Nephron progenitor cell (in vitro differentiated cells): Measurements from ENCODE around the gene MMP11.
A peak's percentile ranks its signal among the peaks of the same experiment; 100 is the strongest.

Experiments
- DNase-seq: peaks from one replicate; pipeline ENCODE4 v3.0.0; 2021
- H3K27ac Mint-ChIP-seq: 2 replicates; pipeline ENCODE4 v1.8.0; 2021; ENCODE audit warnings: mild to moderate bottlenecking, moderate library complexity, mixed read lengths
- H3K27me3 Mint-ChIP-seq: 2 replicates; pipeline ENCODE4 v1.8.0; 2021; ENCODE audit warnings: mild to moderate bottlenecking, low read depth, mixed read lengths; ENCODE audit not compliant: poor library complexity
- H3K36me3 Mint-ChIP-seq: 2 replicates; pipeline ENCODE4 v1.8.0; 2021; ENCODE audit warnings: low read depth, mixed read lengths
- H3K4me1 Mint-ChIP-seq: 2 replicates; pipeline ENCODE4 v1.8.0; 2021; ENCODE audit warnings: mixed read lengths
- H3K4me3 Mint-ChIP-seq: 2 replicates; pipeline ENCODE4 v1.8.0; 2021; ENCODE audit warnings: mild to moderate bottlenecking, moderate library complexity, mixed read lengths
- H3K9me3 Mint-ChIP-seq: 2 replicates; pipeline ENCODE4 v1.8.0; 2021; ENCODE audit warnings: mild to moderate bottlenecking, moderate library complexity, mixed read lengths
- CTCF ChIP-seq: fragments of 200-600 bp; sonication (generic); IDR thresholded peaks from 2 replicates; pipeline ENCODE4 v1.5.0; 2021; ENCODE audit warnings: antibody characterized with exemption

The MMP11 gene

GRCh38 chr22:23751441-23751996 lies 21.1 kb upstream of the MMP11 start:
- Mint-ChIP-seq H3K36me3 (peaks cover 11% of the 10 kb centered on the region), H3K27ac (no peak overlapping the region), H3K4me1 (peaks cover 41% of the 10 kb centered on the region), H3K9me3 (no peaks in the 10 kb centered on the region), H3K27me3 (peaks cover 6% of the 10 kb centered on the region), H3K4me3 (peak overlapping the region; percentile 81)
- TF ChIP-seq CTCF: no peak
- DNase-seq: peak; percentile 41

GRCh38 chr22:23752090-23752691 lies 20.5 kb upstream of the MMP11 start:
- Mint-ChIP-seq H3K4me3 (peak overlapping the region; percentile 81), H3K27me3 (peaks cover 10% of the 10 kb centered on the region), H3K4me1 (peaks cover 41% of the 10 kb centered on the region), H3K9me3 (no peaks in the 10 kb centered on the region), H3K36me3 (peaks cover 6% of the 10 kb centered on the region), H3K27ac (no peak overlapping the region)
- DNase-seq: no peak
- no peak for TF ChIP-seq CTCF

- no peak for DNase-seq
- Mint-ChIP-seq H3K27me3 (peaks cover 10% of the 10 kb centered on the region), H3K4me3 (peak overlapping the region; percentile 81), H3K9me3 (no peaks in the 10 kb centered on the region), H3K36me3 (peaks cover 6% of the 10 kb centered on the region), H3K4me1 (peaks cover 41% of the 10 kb centered on the region), H3K27ac (no peak overlapping the region)
- TF ChIP-seq CTCF: no peak
Measured at GRCh38 chr22:23752750-23753149, 19.9 kb upstream of the MMP11 start.

GRCh38 chr22:23753385-23753784 lies 19.3 kb upstream of the MMP11 start:
- Mint-ChIP-seq H3K36me3 (peaks cover 6% of the 10 kb centered on the region), H3K4me3 (no peak overlapping the region), H3K27ac (no peak overlapping the region), H3K4me1 (peaks cover 41% of the 10 kb centered on the region), H3K27me3 (peaks cover 10% of the 10 kb centered on the region), H3K9me3 (no peaks in the 10 kb centered on the region)
- TF ChIP-seq CTCF: no peak
- DNase-seq: no peak

GRCh38 chr22:23754220-23754919 lies 18.3 kb upstream of the MMP11 start, which contains the start of gene VPREB3:
Gene VPREB3, minus strand, starts transcription at chr22:23754425. Its CDS starts 62 bp downstream, at chr22:23754363.
- Mint-ChIP-seq H3K27me3 (peaks cover 13% of the 10 kb centered on the region), H3K9me3 (no peaks in the 10 kb centered on the region), H3K36me3 (peaks cover 6% of the 10 kb centered on the region), H3K27ac (no peak within 1 kb of the TSS), H3K4me3 (no peak within 1 kb of the TSS), H3K4me1 (peaks cover 41% of the 10 kb centered on the region)
- no peak for TF ChIP-seq CTCF
- no peak for DNase-seq
